GM19328 (cell line): ENCODE results near the gene PAGE2.
"Not testable (repeated sequence)": the region's sequence is repeated elsewhere in the genome, so short reads cannot be mapped to it uniquely, and the experiment has no call there.

ENCODE experiments used
- ATAC-seq: cut with Tn5 transposase; IDR thresholded peaks from one replicate; pipeline ENCODE4 v1.9.1; 2021; ENCODE audit warnings: mild to moderate bottlenecking, moderate library complexity; ENCODE audit not compliant: unreplicated experiment

Gene PAGE2

DNA sequence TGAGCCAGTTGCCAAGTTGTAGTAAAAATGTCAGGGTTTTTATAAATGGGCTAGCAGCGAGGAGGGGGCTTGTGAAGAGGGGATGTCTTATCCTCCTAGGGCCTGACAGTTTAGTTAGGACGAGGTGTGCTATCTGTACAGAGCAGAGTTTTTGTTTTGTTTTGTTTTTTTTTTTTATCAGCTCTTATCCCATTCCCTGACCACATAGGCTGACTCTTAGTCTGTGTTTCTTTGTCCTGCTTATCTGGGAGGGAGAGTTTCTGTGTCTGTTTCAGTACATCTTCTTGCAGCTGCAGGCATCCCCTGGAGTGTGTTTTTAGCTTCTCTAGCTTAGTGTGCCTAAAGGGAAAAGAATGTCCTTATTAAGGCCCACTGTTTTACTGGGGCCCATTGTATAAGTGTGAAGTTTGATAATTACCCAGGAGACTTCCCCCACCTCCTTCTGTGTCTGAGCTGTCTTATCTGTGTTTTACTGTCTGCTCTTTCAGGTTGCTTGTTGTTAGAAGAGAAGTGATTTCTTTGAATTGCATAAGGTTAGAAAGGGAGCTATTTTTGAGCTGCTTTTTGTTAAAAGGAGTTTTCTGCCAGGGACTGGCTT is 32.0 kb downstream of the PAGE2 start:
- ATAC-seq = no peak

DNA sequence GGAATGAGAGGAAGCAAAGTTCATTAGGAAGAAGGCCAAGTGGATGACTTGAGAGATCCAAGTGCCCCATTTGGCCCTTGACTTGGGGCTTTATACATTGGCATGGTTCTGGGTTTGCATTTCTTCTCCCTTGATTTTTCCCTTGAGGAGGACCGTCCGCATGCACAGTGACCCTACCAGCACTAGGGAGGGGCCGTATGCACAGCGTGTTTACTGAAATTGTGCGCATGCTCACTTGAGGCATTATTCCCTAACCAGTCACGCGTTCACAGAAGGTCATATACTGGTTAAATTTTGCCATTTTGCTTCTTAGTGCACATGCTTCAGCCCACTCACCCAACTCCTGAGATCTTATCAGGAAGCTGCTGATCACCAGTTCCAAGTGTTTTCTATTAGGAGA is 35.1 kb downstream of the PAGE2 start:
- ATAC-seq = no peak

DNA sequence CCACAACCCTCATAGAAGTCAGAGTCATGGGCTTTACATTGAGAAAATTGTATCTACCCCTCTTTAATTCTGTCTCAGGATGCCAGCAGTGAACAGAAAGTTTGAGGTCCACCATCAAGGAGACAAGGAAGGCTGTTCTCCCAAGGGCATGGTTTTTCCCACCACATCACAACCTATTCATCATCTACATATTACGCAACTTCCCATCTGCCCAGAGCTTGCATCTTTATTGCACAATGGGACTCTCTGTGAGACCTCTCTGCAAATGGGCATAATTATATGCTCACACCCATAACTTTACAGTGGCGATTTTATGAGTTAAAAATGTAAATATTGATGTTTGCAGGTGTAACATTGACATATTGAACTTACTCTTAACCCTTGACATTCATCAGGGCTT is 38.9 kb downstream of the PAGE2 start:
- ATAC-seq = no peak

DNA sequence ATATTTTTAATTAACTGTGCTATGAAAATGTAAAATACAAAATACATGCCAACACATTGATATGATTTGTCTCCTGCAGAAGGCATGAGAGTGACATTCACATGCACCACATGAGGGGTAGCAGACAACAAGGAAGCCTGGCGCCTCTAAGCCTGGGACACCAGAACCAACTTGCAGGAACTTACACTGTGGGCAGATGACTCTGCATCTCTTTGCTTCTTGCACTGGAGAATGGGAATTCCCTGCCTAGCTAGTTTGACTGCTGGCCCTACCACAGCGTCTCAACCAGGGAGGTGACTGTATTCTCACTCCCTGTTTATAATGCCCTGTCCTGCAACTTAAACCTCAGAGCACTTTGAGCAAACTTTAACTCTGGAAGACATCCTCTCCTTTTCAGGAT is 40.5 kb downstream of the PAGE2 start:
- ATAC-seq = no peak

DNA sequence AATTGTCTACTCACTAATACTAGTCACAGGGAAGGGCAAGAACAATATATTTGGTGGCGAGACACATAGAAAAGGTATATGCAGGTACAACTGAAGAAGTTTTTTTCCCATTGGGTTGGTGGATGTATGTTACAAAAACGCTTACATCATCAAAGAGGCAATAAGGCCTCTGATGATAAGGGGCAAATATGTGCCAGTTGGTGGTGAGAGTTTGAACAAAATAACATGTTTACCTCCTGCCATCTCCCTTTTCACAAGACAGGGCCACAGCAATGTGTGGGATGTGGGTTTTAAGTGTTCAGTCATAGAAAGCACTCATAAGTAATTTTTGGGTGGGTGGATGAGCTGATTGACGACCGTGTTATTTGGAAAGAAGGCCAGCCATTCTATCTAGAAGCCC is 41.7 kb downstream of the PAGE2 start:
- ATAC-seq = no peak

DNA sequence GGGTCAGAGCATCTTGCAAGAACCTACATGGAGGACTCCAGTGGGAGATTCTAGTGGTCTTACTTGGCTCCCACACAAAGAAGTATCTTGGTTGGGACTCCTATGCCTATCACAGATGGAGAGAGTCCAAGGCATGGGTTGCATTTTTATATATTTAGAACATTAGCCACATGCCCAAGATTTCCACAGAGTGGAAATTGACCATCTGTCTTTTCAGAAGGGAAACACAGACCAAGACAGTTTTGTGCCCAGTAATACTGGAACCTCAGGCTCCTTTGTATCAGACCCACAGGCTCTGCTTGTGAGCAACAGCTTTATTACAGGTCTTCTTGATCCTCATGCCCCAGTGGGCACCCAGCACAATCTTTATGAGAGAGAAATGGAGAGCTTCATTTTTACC is 43.6 kb downstream of the PAGE2 start:
- no peak for ATAC-seq

DNA sequence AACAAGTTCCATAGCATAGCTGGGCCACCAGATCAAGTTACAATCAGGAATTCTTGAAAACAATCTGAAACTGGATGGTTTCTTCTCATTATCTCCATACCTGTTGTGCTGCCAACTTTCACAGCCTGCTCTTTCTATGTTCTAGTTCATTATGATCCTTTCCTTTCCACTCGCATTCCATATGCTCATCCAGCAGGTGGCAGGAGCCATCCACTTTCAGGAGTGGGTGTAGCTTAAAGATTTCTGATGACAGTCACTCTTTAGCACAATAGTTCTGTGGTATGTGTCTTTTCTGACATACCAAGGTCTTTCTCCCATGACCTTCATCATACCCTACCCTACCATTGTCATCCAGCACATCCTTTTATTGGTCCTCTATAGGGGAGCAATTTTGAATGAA is 46.4 kb downstream of the PAGE2 start:
- ATAC-seq = no peak

DNA sequence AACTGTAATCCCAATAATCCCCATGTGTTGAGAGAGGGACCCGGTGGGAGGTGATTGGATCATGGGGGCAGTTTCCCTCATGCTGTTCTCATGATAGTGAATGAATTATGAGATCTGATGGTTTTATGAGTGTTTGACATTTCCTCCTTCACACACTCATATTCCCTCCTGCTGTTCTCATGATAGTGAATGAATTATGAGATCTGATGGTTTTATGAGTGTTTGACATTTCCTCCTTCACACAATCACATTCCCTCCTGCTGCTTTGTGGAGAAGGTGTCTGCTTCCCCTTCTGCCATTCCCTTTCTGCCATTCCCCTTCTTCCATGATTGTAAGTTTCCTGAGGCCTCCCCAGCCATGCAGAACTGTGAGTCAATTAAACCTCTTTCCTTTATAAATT is 52.0 kb downstream of the PAGE2 start:
- not testable (repeated sequence) for ATAC-seq
